ENCODE data around the gene IQCB1.
"Not testable (repeated sequence)": the region's sequence is repeated elsewhere in the genome, so short reads cannot be mapped to it uniquely, and the experiment has no call there.

The IQCB1 gene

GRCh38 chr3:121743106-121743505 lies 91.8 kb downstream of the IQCB1 start:
- FAIRE-seq = not testable (repeated sequence)

- FAIRE-seq = no peak
Observed at GRCh38 chr3:121740896-121741295, 94.0 kb downstream of the IQCB1 start.

DNA sequence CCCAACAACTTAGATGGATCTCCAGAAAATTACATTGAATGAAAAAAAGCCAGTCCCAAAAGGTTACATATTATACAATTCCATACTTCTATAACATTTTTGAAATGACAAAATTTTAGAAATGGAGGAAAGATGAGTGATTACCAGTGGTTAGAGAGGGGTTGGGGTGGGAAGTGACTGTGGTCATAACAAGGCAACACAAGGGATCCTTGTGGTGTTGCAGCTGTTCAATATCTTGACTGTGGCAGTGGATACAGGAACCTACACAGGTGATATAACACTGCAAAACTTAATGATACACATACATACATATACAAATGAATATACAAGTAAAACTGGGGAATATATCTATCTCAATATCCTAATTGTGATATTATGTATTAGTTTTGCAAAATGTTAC lies 95.0 kb downstream of the IQCB1 start:
- FAIRE-seq = no peak

- no peak for FAIRE-seq
Observed at GRCh38 chr3:121737644-121738043, 97.2 kb downstream of the IQCB1 start.

DNA sequence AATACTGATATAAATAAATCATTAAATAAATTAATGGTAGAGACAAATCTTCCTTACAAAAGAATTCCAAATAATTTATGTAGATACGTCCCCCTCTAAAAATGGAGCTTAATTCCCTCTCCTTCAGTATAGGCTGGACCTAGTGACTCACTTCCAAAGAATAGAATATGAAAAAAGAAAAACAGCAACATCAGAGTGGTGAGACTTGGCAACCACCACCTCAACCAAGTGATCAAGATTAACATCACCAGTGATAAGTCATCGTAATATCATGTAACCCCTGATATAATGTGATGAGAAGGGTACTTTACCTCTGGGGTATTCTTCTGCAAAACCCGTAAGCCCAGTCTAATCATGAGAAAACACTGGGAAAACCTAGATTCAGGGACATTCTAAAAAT lies 98.7 kb downstream of the IQCB1 start:
- no peak for FAIRE-seq

GRCh38 chr3:121735047-121735696 lies 99.7 kb downstream of the IQCB1 start:
- FAIRE-seq = no peak

GRCh38 chr3:121730940-121731687 lies 103.7 kb downstream of the IQCB1 start:
- FAIRE-seq = no peak

GRCh38 chr3:121724130-121724529 lies 110.7 kb downstream of the IQCB1 start:
- FAIRE-seq = no peak

DNA sequence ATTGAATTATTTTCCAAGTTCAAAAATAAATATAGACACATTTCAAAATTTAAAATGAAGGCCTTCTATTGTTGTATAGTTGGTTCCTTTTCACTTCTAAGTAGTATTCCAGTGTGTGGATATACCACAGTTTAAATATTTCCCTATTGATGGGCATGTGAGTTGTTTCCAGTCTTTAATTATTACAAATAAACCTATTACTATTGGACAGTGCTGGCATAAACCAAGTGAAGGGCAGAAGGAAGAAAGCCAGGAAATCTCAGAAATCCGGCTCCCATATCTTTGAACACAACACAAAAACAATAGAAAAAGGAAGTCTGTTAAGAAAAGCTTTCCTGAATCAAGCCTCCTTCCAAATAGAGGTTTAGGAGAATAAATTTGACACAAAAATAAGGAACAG lies 111.4 kb downstream of the IQCB1 start:
- FAIRE-seq = no peak

DNA sequence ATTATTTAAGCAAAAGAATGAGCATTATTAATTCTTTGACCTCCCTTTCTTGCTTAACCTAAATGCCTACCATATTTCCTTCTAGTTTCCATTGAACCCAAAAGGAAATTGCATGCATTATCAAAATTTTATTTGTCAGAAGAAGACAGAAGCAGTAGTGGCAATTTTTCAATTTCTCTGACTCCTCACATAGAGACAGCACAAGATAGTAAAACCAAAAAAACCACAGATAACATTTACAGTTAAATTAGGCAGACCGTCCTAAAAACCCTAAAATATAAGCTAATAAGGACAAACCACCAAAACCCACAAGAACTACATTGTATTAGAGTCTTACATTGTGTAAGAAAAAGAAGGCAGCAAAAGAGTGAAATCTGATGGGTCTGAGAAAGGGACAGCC lies 112.4 kb downstream of the IQCB1 start:
- FAIRE-seq = no peak

GRCh38 chr3:121720163-121720562 lies 114.7 kb downstream of the IQCB1 start:
- FAIRE-seq = no peak

Measured in TTC549 (cell line).